Muscle layer of colon (tissue), 2 donors: ENCODE results near the gene ATP11A.

ENCODE experiments used
- H3K27ac ChIP-seq: one replicate; pipeline ENCODE4 v1.7.0; 2013; ENCODE audit warnings: low read depth, mild to moderate bottlenecking, low read length, moderate library complexity
- H3K27me3 ChIP-seq, 2 donors: one replicate each; pipeline ENCODE4 v1.7.0; 2013; ENCODE audit warnings: low read length in 2 of 2, mild to moderate bottlenecking in 2 of 2; ENCODE audit not compliant: insufficient read depth in 2 of 2, control insufficient read depth in 1 of 2
- H3K36me3 ChIP-seq: one replicate; pipeline ENCODE4 v1.7.0; 2013; ENCODE audit warnings: mild to moderate bottlenecking, low read length; ENCODE audit not compliant: insufficient read depth
- H3K4me1 ChIP-seq: one replicate; pipeline ENCODE4 v1.7.0; 2013; ENCODE audit warnings: mild to moderate bottlenecking, low read length; ENCODE audit not compliant: insufficient read depth
- H3K4me3 ChIP-seq, 2 donors: one replicate each; pipeline ENCODE4 v1.7.0; 2013; ENCODE audit warnings: low read length in 2 of 2, low read depth in 1 of 2, mild to moderate bottlenecking in 1 of 2, moderate library complexity in 1 of 2
- H3K9ac ChIP-seq: one replicate; pipeline ENCODE4 v1.7.0; 2013; ENCODE audit warnings: low read length
- H3K9me3 ChIP-seq: one replicate; pipeline ENCODE4 v1.7.0; 2013; ENCODE audit warnings: mild to moderate bottlenecking, low read length
- donor health status: abdominal sarcoma.
- donor health status: Adenocarcinoma of cecum.

Gene ATP11A

DNA sequence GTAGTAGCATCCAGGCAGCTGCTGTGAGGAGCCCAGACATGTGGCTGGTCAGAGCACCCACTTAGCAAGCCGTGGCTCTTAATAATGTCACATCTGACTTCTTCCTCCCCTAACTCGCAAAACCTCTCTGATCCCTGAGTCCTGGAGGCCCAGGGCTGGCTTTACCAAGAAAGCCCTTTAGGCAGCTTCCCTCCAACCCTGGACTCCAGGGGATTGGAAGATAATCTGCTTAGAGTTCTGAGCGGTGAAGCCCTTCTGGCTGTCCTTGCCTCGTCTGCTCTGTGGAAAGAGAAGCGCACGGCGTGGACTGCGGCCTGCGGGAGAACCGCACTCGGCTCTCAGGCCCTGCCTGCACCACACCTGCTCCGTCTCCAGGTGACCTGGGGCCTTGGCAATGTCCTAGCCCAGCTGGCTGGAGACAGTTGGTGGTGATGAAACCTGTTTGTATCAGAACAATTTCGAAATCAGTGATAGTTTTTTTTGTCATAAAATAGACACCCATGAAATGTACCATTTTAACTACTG, 214.7 kb downstream of the ATP11A start:
- no peaks in the 10 kb centered on the region for H3K27me3 ChIP-seq
- no peak overlapping the region for H3K9ac ChIP-seq
- no peaks in the 10 kb centered on the region for H3K4me1 ChIP-seq
- no peaks in the 10 kb centered on the region for H3K36me3 ChIP-seq
- no peak overlapping the region for H3K4me3 ChIP-seq
- H3K27ac ChIP-seq = no peak overlapping the region
- H3K9me3 ChIP-seq = no peaks in the 10 kb centered on the region

DNA sequence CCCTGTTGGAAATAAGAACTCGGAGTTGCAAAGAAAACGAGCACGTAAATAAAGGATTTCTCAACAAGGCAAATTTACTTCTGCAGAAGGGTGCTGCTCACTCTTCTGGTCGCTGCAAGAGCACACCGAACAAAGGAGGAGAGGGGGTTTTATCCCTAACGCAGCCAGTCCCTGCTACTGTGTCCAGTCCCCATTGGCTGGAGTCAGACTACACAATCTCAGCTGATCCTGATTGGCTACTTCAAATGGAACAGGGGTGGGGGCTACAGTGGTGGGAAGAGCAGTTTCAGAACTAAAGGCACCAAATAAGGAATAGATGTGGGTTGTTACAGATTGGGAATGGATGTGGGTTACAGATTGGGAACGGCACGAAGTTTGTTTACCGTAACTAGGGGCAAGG, 215.2 kb downstream of the ATP11A start:
- no peak overlapping the region for H3K9ac ChIP-seq
- no peak overlapping the region for H3K27ac ChIP-seq
- H3K9me3 ChIP-seq = no peaks in the 10 kb centered on the region
- no peaks in the 10 kb centered on the region for H3K4me1 ChIP-seq
- no peaks in the 10 kb centered on the region for H3K36me3 ChIP-seq
- no peaks in the 10 kb centered on the region for H3K27me3 ChIP-seq
- no peak overlapping the region for H3K4me3 ChIP-seq

DNA sequence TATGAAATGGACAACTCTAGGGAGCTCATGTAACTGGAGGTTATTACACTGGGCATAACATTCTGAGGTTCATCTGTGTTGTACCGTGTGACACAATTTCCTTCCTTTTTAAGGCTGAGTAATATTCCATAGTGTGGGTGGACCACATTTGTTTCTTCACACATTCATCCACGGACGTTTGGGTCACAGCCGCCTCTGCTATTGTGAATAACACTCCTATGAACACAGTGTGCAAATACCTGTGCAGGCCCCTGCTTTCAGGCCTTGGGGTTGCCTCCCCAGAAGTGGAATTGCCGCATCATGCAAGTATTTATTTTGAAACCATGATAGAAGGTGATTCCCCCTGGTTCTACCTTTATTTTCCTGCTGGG, 215.8 kb downstream of the ATP11A start:
- Histone ChIP-seq H3K27me3 (no peaks in the 10 kb centered on the region), H3K4me3 (no peak overlapping the region), H3K36me3 (no peaks in the 10 kb centered on the region), H3K9ac (no peak overlapping the region), H3K9me3 (no peaks in the 10 kb centered on the region), H3K27ac (no peak overlapping the region), H3K4me1 (no peaks in the 10 kb centered on the region)

- H3K27ac ChIP-seq = no peak overlapping the region
- H3K9ac ChIP-seq = no peak overlapping the region
- H3K4me3 ChIP-seq = no peak overlapping the region
- H3K36me3 ChIP-seq = no peaks in the 10 kb centered on the region
- no peaks in the 10 kb centered on the region for H3K27me3 ChIP-seq
- H3K4me1 ChIP-seq = no peaks in the 10 kb centered on the region
- H3K9me3 ChIP-seq = no peaks in the 10 kb centered on the region
Observed at GRCh38 chr13:112905990-112906641, 216.3 kb downstream of the ATP11A start.

DNA sequence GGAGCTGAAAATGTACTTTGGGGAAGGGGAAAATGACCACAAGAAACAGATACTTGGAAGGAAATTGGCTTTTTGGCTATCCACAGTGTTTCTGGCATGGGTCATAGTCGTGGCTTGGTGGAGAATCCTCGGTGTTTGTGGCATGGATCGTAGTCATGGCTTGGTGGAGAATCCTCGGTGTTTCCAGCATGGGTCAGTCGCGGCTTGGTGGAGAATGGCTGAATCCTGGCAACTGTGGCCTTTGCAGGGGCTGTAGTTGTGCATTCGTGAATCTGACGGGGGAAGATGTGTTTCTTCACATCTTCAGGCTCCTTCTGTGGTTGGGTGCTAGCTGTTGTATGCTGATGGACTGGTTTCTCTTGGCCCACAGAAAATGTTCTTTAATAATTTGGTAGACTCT, 217.4 kb downstream of the ATP11A start:
- no peak overlapping the region for H3K9ac ChIP-seq
- no peak overlapping the region for H3K27ac ChIP-seq
- no peaks in the 10 kb centered on the region for H3K36me3 ChIP-seq
- H3K27me3 ChIP-seq = no peaks in the 10 kb centered on the region
- no peaks in the 10 kb centered on the region for H3K4me1 ChIP-seq
- no peaks in the 10 kb centered on the region for H3K9me3 ChIP-seq
- H3K4me3 ChIP-seq = no peak overlapping the region

GRCh38 chr13:112907871-112908331, 218.1 kb downstream of the ATP11A start:
- H3K27me3 ChIP-seq = no peaks in the 10 kb centered on the region
- no peaks in the 10 kb centered on the region for H3K36me3 ChIP-seq
- H3K9me3 ChIP-seq = no peaks in the 10 kb centered on the region
- H3K4me3 ChIP-seq = no peak overlapping the region
- H3K27ac ChIP-seq = no peak overlapping the region
- no peaks in the 10 kb centered on the region for H3K4me1 ChIP-seq
- no peak overlapping the region for H3K9ac ChIP-seq

DNA sequence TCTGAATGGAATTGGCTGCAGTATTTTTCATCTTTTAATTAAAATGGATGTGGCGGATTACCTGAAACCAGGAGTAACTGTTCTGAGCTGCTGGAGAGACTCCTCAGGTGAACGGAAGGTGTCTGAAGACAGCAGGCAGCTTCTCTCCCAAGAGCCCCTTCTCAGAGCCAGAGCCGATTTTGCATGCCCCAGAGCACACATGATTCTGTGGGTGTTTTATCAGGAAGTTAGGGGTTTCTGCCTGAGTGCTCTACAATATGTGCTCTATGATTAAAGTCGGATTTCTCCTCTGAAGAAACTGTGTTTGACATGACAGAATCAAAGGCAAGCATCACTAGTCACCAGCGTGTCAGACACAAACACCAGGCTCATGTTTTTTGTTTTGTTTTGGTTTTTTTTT, 218.5 kb downstream of the ATP11A start:
- Histone ChIP-seq H3K4me3 (no peak overlapping the region), H3K27ac (no peak overlapping the region), H3K9me3 (no peaks in the 10 kb centered on the region), H3K27me3 (no peaks in the 10 kb centered on the region), H3K36me3 (no peaks in the 10 kb centered on the region), H3K4me1 (no peaks in the 10 kb centered on the region), H3K9ac (no peak overlapping the region)

- H3K4me3 ChIP-seq = no peak overlapping the region
- H3K4me1 ChIP-seq = no peaks in the 10 kb centered on the region
- H3K9me3 ChIP-seq = no peaks in the 10 kb centered on the region
- no peaks in the 10 kb centered on the region for H3K36me3 ChIP-seq
- no peak overlapping the region for H3K27ac ChIP-seq
- H3K9ac ChIP-seq = no peak overlapping the region
- no peaks in the 10 kb centered on the region for H3K27me3 ChIP-seq
Observed at GRCh38 chr13:112910016-112910415, 220.2 kb downstream of the ATP11A start.

- H3K4me3 ChIP-seq = no peak overlapping the region
- H3K4me1 ChIP-seq = no peaks in the 10 kb centered on the region
- no peak overlapping the region for H3K27ac ChIP-seq
- no peaks in the 10 kb centered on the region for H3K36me3 ChIP-seq
- H3K9me3 ChIP-seq = no peaks in the 10 kb centered on the region
- no peak overlapping the region for H3K9ac ChIP-seq
- H3K27me3 ChIP-seq = no peaks in the 10 kb centered on the region
Observed at GRCh38 chr13:112910616-112911280, 220.9 kb downstream of the ATP11A start.

- Histone ChIP-seq H3K9me3 (no peaks in the 10 kb centered on the region), H3K4me1 (no peaks in the 10 kb centered on the region), H3K4me3 (no peak overlapping the region), H3K27ac (no peak overlapping the region), H3K36me3 (no peaks in the 10 kb centered on the region), H3K9ac (no peak overlapping the region), H3K27me3 (no peaks in the 10 kb centered on the region)
Observed at GRCh38 chr13:112911285-112911701, 221.5 kb downstream of the ATP11A start.

DNA sequence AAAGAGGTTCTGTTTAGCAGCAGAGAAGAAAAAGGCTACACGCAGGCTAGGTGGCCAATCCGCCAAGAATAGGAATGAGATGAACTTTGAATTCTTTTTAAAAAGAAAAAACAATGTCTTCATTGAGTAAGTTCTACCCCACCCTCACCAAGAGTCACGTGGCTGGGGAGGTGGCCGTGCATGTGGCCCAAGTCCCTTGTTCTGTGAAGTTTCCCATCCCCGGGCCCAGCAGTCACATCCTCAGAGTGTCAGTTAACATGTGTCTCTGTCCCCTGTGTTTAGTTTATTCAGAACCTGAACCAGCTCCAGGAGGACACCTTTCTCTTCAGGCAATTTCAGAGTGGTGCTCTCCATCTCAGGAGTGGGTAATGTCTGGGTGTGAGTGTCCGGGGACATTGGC, 222.0 kb downstream of the ATP11A start:
- H3K36me3 ChIP-seq = no peaks in the 10 kb centered on the region
- no peaks in the 10 kb centered on the region for H3K27me3 ChIP-seq
- no peaks in the 10 kb centered on the region for H3K9me3 ChIP-seq
- no peaks in the 10 kb centered on the region for H3K4me1 ChIP-seq
- H3K27ac ChIP-seq = no peak overlapping the region
- no peak overlapping the region for H3K4me3 ChIP-seq
- no peak overlapping the region for H3K9ac ChIP-seq
